GM12873 (cell line): ENCODE results near the gene SLC49A3.

Experiments used
- TF ChIP-seq, protein P1 (sequence below): IDR thresholded peaks from 2 replicates; pipeline ENCODE4 v1.5.1; 2012; ENCODE audit warnings: low read depth, mild to moderate bottlenecking, moderate library complexity, low read length, control low read depth; ENCODE audit not compliant: insufficient read depth; ENCODE audit errors: missing control alignments

The SLC49A3 gene

DNA sequence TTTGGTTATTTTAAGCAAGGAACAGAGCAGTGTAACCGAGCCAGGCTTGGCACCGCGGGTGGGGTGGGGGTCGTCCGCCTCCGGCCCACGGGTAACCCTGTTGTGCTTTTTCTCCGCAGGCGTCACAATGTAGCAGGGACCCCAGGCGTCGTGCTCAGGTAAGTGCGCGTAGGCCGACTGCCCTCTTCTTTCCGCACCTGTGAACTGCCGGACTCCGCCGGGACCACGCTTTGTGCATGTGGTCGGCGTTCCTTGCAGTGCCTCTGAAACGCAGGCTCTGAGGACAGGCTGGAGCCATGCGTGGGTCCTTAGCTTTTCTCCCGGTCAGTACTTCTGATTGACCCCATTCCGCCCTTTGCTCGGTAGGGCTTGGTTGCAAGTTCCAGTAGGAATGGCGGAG, 41.6 kb upstream of the SLC49A3 start:
- TF ChIP-seq, protein P1, sequence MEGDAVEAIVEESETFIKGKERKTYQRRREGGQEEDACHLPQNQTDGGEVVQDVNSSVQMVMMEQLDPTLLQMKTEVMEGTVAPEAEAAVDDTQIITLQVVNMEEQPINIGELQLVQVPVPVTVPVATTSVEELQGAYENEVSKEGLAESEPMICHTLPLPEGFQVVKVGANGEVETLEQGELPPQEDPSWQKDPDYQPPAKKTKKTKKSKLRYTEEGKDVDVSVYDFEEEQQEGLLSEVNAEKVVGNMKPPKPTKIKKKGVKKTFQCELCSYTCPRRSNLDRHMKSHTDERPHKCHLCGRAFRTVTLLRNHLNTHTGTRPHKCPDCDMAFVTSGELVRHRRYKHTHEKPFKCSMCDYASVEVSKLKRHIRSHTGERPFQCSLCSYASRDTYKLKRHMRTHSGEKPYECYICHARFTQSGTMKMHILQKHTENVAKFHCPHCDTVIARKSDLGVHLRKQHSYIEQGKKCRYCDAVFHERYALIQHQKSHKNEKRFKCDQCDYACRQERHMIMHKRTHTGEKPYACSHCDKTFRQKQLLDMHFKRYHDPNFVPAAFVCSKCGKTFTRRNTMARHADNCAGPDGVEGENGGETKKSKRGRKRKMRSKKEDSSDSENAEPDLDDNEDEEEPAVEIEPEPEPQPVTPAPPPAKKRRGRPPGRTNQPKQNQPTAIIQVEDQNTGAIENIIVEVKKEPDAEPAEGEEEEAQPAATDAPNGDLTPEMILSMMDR: no peak

DNA sequence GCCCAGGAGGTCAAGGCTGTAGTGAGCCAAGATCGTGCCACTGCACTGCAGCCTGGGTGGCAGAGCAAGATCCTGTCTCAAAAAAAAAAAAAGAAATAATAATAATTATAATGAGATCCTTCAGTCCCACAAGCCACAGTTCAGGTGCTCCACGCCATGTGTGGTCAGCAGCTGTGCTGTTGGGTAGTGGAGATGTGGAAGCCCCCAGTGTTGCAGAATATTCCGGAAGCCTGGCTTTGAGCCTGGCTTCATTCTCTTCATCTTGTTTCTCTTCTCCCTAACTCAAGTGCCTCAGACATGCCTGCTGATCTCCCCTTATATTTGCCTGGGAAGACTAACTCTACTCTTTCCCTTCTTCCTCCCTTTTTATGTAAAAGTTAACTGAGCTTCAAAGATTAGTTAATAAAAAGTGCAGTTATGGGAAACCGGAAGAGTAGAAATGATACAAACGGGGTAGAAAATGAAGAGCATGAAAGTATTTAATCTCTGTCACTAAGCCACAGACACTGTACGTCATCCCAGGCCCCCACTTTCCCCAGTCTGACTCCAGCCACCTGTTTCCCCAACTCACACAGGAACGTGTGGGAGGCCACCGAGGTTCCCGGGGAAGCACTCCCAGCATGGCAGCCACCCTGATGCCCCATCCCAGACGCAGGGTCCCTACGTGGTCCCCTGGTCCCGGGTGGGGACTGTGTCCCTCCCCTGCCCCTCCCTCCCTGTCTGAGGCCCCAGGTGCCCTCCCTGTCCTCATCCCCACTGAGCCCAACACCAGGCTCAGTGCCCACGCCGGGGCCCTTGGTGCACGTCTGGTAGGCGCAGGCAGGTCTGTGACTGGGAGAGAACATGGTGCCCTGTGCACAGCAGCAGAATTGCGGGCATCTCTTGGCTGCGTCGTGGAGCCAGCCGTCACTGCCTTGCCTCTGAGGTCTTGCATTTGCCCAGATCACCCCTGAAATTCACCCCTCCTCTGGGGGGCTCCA, 40.7 kb upstream of the SLC49A3 start:
- TF ChIP-seq, protein P1: no peak

DNA sequence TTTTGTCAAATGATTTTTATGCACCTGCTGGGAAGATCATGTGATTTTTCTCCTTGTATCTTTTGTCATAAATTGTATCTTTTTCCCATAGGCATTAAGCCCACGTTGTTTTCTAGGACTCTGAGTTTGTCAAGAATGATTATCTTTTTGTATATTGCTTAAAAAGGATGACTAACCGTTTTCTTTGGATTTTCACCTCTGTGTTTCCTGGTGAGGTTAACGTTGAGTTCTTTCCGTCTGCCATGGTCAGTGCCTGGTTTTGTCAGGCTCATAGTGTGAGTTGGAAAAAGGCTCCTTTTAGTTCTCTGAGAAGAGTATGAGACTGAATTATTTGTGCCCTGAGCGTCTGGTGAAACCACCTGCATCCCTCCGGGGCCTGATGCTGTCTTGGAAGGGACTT, 38.6 kb upstream of the SLC49A3 start:
- TF ChIP-seq, protein P1: no peak

DNA sequence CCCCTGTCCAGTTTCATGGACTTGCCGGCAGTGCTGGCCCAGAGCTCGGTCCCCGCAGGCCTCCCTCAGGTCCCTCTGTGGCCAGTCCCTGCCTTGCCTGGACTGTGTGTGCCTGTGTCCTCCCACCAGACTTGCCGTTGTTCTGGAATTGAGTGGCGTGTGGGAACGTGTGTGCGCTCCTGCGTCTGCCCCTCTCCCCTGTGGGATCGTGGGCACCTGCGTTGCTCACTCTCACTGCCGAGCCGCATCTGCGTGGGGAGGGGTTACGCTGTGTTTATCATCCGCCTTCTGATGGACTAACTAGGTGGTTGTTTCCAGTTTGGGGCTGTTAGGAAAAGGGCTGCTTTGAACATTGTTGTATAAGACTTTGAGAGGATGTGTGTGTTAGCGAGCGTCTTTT, 37.9 kb upstream of the SLC49A3 start:
- TF ChIP-seq, protein P1: no peak

DNA sequence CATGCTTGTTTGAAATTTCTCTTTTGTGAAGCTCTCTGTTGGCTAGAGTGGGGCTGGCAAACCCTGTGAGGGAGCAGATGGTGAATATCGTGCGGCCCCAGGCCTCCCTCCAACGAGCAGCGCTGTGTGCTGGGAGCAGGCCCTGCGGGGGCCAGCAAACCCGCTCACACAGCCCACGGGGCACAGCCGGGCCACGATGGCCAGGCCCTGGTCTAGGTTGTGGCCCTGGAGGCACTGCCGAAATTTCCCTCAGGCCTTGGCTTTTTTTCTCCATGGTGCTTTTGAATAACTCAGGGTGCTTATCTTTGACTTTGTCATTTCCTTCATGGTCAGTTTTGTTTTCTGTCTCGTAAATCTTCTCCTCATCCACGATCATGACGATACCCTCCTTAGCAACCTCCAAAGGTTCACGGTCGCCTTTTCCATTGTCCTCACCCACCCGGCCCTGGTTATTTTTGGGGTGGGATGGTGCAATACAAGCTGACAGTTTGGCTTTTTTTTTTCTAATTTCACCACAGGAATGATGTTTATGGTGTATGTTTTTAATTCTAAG, 37.4 kb upstream of the SLC49A3 start:
- TF ChIP-seq, protein P1: no peak

DNA sequence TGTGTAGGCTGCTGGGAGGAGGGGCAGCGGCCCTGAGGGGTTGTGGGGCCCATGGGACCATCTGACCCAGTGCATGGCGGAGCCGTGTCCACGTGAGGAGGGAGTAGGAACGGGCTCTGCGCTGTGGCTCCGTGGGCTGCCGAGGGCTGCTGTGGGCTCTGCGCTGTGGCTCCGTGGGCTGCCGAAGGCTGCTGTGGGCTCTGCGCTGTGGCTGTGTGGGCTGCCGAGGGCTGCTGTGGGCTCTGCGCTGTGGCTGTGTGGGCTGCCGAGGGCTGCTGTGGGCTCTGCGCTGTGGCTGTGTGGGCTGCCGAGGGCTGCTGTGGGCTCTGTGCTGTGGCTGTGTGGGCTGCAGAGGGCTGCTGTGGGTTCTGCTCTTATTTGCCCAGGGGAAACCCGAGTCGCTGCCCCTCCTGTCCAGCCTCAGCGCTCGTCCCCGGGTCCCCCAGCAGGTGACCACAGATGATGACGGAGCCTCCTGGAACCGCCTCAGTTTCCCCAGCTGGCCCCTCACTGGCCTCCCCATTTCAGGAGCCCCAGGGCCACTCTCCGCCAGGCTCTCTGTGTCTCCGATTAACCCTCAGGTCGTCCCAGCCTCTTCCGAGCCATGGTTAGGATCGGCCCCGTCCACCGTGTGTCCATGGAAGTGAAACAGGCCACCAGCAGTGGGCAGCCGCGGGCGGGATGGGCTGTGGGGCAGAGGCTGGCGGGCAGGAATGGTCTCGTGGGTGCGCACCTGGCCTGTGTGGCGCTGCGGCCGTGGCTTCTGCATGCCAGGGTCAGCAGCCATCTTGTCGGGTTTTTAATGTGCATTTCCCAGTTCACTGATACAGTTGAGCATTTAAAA, 36.7 kb upstream of the SLC49A3 start:
- TF ChIP-seq, protein P1: no peak

DNA sequence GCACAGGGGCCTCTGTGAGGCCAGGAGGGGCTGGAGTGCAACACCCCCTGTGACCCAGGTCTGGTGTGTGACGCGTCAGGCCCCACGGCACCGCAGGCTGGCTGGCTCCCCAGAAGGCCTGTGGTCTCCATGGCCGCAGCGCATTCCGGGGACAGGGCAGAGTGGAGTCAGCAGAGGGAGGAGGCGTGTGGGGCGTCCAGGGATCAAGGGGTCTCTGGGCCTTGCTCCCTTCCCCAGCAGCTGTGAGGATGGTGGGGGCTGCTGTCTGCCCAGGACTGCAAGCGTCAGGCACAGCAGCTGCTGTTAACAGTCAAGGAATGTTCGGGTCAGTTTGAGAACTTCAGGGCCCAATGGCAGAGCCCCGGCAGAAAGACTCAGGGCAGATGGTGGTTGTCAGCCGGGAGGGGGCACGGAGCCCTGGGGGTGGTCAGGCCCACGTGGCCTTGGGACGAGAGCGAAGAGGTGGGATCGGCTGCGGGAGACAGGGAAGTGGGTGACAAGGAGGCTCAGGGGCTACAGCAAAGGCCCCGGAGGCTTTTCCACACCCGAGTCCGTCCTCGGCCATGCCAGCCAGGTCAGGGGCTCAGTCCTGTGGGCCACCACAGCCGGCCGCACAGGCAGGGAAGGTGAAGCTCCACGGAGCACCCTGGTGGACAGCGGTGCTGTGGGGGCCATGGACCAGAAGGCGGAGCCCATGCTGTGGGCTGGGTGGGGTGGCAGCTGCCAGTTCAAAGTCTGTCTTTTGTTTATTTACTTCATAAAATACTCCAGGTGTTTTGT, 35.0 kb upstream of the SLC49A3 start:
- TF ChIP-seq, protein P1: no peak
